Measurements from ENCODE around the gene ZMIZ1.

GRCh38 chr10:79237454-79238157 lies 168.8 kb downstream of the ZMIZ1 start:
- TF ChIP-seq YY1 (IDR thresholded peaks at IDR 0.05; ENCODE audit: insufficient read depth, insufficient read length) (no peak), ZNF274 (IDR thresholded peaks at IDR 0.05; ENCODE audit: low read depth, low read length) (no peak), SUZ12 (IDR thresholded peaks at IDR 0.05; ENCODE audit: extremely low read depth, insufficient read depth, insufficient read length) (no peak)

All from NT2/D1 (cell line).